C4-2B (cell line): ENCODE measurements around the gene GSX2.

ENCODE experiments used
- ZFX ChIP-seq: fragments of 450-650 bp; IDR thresholded peaks from 2 replicates; pipeline ENCODE4 v1.6.1; 2017
- TF ChIP-seq, protein P1 (sequence below): fragments of 450-650 bp; conservative IDR thresholded peaks from 2 replicates; pipeline ENCODE4 v1.5.1; 2017; ENCODE audit warnings: mild to moderate bottlenecking

DNA sequence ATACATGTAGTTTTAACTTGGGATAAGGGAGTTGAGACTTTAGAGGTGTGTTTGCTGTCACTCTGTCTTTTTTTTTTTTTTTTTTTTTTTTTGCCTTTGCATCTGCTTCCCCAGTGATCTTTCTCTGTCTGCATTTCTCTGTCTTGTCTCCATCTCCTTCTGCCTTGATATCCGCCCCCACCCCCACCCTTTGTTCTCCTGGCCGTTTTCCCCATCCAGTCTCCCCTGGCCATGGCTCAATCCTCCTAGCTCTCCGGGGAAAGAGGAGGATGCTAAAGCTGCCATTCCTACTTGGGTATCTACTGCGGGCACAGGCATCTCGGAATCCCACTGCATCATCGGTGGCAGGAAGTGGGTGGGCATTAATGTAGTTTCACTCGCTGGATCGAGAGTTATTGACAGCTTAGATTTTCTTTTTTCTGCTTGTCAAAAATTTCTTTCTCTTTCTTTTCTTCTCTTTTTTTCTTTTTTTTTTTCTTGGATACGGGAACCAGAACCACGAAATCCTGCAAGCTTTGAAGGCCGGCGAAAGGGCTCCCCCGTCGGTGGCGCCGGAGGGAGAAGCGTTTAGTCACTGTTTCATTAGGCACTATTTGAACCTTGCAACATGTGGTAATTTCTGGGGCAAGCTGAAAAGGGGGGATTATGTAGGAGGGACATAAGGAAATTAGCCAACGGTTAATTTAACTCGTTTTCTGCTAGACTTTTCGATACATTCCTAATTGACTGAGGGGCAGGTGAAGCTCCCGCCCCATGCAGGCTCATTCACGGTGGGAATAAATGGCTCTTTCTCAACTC is 8.2 kb downstream of the GSX2 start:
- TF ChIP-seq, protein P1, sequence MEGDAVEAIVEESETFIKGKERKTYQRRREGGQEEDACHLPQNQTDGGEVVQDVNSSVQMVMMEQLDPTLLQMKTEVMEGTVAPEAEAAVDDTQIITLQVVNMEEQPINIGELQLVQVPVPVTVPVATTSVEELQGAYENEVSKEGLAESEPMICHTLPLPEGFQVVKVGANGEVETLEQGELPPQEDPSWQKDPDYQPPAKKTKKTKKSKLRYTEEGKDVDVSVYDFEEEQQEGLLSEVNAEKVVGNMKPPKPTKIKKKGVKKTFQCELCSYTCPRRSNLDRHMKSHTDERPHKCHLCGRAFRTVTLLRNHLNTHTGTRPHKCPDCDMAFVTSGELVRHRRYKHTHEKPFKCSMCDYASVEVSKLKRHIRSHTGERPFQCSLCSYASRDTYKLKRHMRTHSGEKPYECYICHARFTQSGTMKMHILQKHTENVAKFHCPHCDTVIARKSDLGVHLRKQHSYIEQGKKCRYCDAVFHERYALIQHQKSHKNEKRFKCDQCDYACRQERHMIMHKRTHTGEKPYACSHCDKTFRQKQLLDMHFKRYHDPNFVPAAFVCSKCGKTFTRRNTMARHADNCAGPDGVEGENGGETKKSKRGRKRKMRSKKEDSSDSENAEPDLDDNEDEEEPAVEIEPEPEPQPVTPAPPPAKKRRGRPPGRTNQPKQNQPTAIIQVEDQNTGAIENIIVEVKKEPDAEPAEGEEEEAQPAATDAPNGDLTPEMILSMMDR = no peak
- no peak for TF ChIP-seq ZFX
